Measurements from ENCODE around the gene OAS1. TPM values are rescaled to one million over a fixed set of nuclear protein-coding genes. Genes with fewer than 3 reads are reported as not detected.

Gene OAS1
- 4.2 and 7.6 TPM in 2 replicates for total RNA-seq

GRCh38 chr12:112906712-112907414 is at the start of gene OAS1:
Gene OAS1, plus strand, starts transcription at chr12:112906962. Its CDS starts 78 bp downstream, at chr12:112907040.

GRCh38 chr12:112937741-112938719 is 31.3 kb downstream of the OAS1 start, which contains the start of gene OAS3:
Gene OAS3, plus strand, starts transcription at chr12:112938474. Its CDS starts 57 bp downstream, at chr12:112938531.

Other genes with a start within 250 kb of the OAS1 start
- gene RPH3A, start 115.2 kb upstream of the OAS1 start, total RNA-seq = not detected in 2 replicates
- 8.5 and 9.0 TPM in 2 replicates for gene OAS3, start 31.5 kb downstream of the OAS1 start, total RNA-seq
- 8.3 and 8.4 TPM in 2 replicates for gene OAS2, start 71.6 kb downstream of the OAS1 start, total RNA-seq
- 1.4 and 2.5 TPM in 2 replicates for gene DTX1, start 149.8 kb downstream of the OAS1 start, total RNA-seq
- gene RASAL1, start 228.8 kb downstream of the OAS1 start, total RNA-seq = not detected in 2 replicates
- not detected in 2 replicates for gene CFAP73, start 242.8 kb downstream of the OAS1 start, total RNA-seq